ENCODE measurements around the gene SFI1.

SFI1 gene

GRCh38 chr22:31532060-31532459 is 35.7 kb downstream of the SFI1 start:
- TF ChIP-seq EGR1 (IDR thresholded peaks at IDR 0.05) = no peak
- no peak for TF ChIP-seq YY1 (IDR thresholded peaks at IDR 0.05; ENCODE audit: low read depth)
- no peak for TF ChIP-seq EP300 (IDR thresholded peaks at IDR 0.05; ENCODE audit: borderline replicate concordance)
- no peak for TF ChIP-seq TEAD4 (IDR thresholded peaks at IDR 0.05)
- no peak for TF ChIP-seq NFIC (IDR thresholded peaks at IDR 0.05)
- TF ChIP-seq MAX (IDR thresholded peaks at IDR 0.05) = no peak
- TF ChIP-seq FOXM1 (IDR thresholded peaks at IDR 0.05; ENCODE audit: borderline replicate concordance, low read depth) = no peak
- no peak for TF ChIP-seq TCF12 (IDR thresholded peaks at IDR 0.05; ENCODE audit: low read depth)
- no peak for TF ChIP-seq RAD21 (IDR thresholded peaks at IDR 0.05; ENCODE audit: low read depth)
- TF ChIP-seq TAF1 (IDR thresholded peaks at IDR 0.05; ENCODE audit: low read depth) = no peak
- no peak for TF ChIP-seq ZBTB7A (IDR thresholded peaks at IDR 0.05; ENCODE audit: low read depth)
- no peak for TF ChIP-seq CREB1 (IDR thresholded peaks at IDR 0.05; ENCODE audit: low read depth)
- TF ChIP-seq USF1 (IDR thresholded peaks at IDR 0.05) = no peak
- TF ChIP-seq REST (IDR thresholded peaks at IDR 0.05; ENCODE audit: low read depth) = no peak
- no peak for TF ChIP-seq CEBPB (IDR thresholded peaks at IDR 0.05)

- no peak for TF ChIP-seq FOXM1 (IDR thresholded peaks at IDR 0.05; ENCODE audit: borderline replicate concordance, low read depth)
- TF ChIP-seq MAX (IDR thresholded peaks at IDR 0.05) = no peak
- no peak for TF ChIP-seq EGR1 (IDR thresholded peaks at IDR 0.05)
- no peak for TF ChIP-seq CREB1 (IDR thresholded peaks at IDR 0.05; ENCODE audit: low read depth)
- no peak for TF ChIP-seq ZBTB7A (IDR thresholded peaks at IDR 0.05; ENCODE audit: low read depth)
- no peak for TF ChIP-seq YY1 (IDR thresholded peaks at IDR 0.05; ENCODE audit: low read depth)
These were observed 37.0 kb downstream of the SFI1 start for GRCh38 chr22:31533374-31533773.

- no peak for TF ChIP-seq ZBTB7A (IDR thresholded peaks at IDR 0.05; ENCODE audit: low read depth)
- TF ChIP-seq FOXM1 (IDR thresholded peaks at IDR 0.05; ENCODE audit: borderline replicate concordance, low read depth) = no peak
- no peak for TF ChIP-seq NFIC (IDR thresholded peaks at IDR 0.05)
- no peak for TF ChIP-seq MAX (IDR thresholded peaks at IDR 0.05)
- TF ChIP-seq EGR1 (IDR thresholded peaks at IDR 0.05) = no peak
- no peak for TF ChIP-seq REST (IDR thresholded peaks at IDR 0.05; ENCODE audit: low read depth)
- TF ChIP-seq TAF1 (IDR thresholded peaks at IDR 0.05; ENCODE audit: low read depth) = no peak
- no peak for TF ChIP-seq EP300 (IDR thresholded peaks at IDR 0.05; ENCODE audit: borderline replicate concordance)
- no peak for TF ChIP-seq YY1 (IDR thresholded peaks at IDR 0.05; ENCODE audit: low read depth)
- no peak for TF ChIP-seq RAD21 (IDR thresholded peaks at IDR 0.05; ENCODE audit: low read depth)
These were observed 40.7 kb downstream of the SFI1 start for GRCh38 chr22:31537019-31537535.

GRCh38 chr22:31538815-31539214 is 42.5 kb downstream of the SFI1 start:
- TF ChIP-seq NFIC (IDR thresholded peaks at IDR 0.05) (no peak), USF1 (IDR thresholded peaks at IDR 0.05) (no peak), MAX (IDR thresholded peaks at IDR 0.05) (no peak), FOXM1 (IDR thresholded peaks at IDR 0.05; ENCODE audit: borderline replicate concordance, low read depth) (no peak), TAF1 (IDR thresholded peaks at IDR 0.05; ENCODE audit: low read depth) (no peak), YY1 (IDR thresholded peaks at IDR 0.05; ENCODE audit: low read depth) (no peak), CEBPB (IDR thresholded peaks at IDR 0.05) (no peak), TEAD4 (IDR thresholded peaks at IDR 0.05) (no peak), RAD21 (IDR thresholded peaks at IDR 0.05; ENCODE audit: low read depth) (no peak), EGR1 (IDR thresholded peaks at IDR 0.05) (no peak), ZBTB7A (IDR thresholded peaks at IDR 0.05; ENCODE audit: low read depth) (no peak), TCF12 (IDR thresholded peaks at IDR 0.05; ENCODE audit: low read depth) (no peak), EP300 (IDR thresholded peaks at IDR 0.05; ENCODE audit: borderline replicate concordance) (no peak)

GRCh38 chr22:31540966-31541365 is 44.6 kb downstream of the SFI1 start:
- TF ChIP-seq EGR1 (IDR thresholded peaks at IDR 0.05) (no peak), TCF12 (IDR thresholded peaks at IDR 0.05; ENCODE audit: low read depth) (no peak), EP300 (IDR thresholded peaks at IDR 0.05; ENCODE audit: borderline replicate concordance) (no peak), FOXM1 (IDR thresholded peaks at IDR 0.05; ENCODE audit: borderline replicate concordance, low read depth) (no peak), USF1 (IDR thresholded peaks at IDR 0.05) (no peak), TEAD4 (IDR thresholded peaks at IDR 0.05) (no peak), ZBTB7A (IDR thresholded peaks at IDR 0.05; ENCODE audit: low read depth) (no peak), NFIC (IDR thresholded peaks at IDR 0.05) (no peak), TAF1 (IDR thresholded peaks at IDR 0.05; ENCODE audit: low read depth) (no peak), CEBPB (IDR thresholded peaks at IDR 0.05) (no peak), YY1 (IDR thresholded peaks at IDR 0.05; ENCODE audit: low read depth) (no peak), REST (IDR thresholded peaks at IDR 0.05; ENCODE audit: low read depth) (no peak), RAD21 (IDR thresholded peaks at IDR 0.05; ENCODE audit: low read depth) (no peak), MAX (IDR thresholded peaks at IDR 0.05) (no peak), CREB1 (IDR thresholded peaks at IDR 0.05; ENCODE audit: low read depth) (no peak)
